Measurements from ENCODE around the gene SBSN.

DNA sequence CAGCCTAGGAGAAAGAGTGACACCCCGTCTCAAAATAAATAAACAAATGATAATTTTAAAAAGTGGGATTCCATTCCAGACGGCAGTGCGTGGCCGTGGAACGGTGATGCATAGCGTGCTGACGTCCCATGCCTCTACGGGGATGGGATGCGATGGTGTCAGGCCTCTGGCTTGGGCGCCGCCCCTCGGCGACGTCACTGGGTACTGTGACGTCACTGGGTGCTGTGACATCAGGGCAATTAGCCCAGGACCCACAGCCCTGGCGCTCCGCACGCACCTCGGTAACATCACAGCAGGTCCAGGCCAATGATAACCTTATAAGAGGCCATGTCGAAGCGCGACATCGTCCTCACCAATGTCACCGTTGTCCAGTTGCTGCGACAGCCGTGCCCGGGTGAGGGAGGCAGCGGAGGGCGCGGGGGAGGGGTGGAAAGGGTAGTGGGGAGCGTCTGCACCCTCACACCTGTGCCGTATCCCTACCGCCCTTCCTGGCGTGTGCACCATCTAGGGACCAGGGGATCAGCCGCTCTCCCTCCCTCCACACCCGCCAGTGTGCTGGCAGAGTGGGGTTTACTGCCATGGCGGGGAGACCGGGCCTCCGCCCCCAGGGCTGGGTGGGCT lies 5.2 kb upstream of the SBSN start, which contains the start of gene GAPDHS:
- TF ChIP-seq CTCF (IDR thresholded peaks at IDR 0.05) = no peak
- no peak for TF ChIP-seq POLR2AphosphoS5 (IDR thresholded peaks at IDR 0.05; ENCODE audit: low read depth, low read length)

Data from Panc1 (cell line).